ENCODE data around the gene EIF4E2. TPM values are rescaled to one million over a fixed set of nuclear protein-coding genes. Genes with fewer than 3 reads are reported as not detected.

EIF4E2 gene
- polyA plus RNA-seq, 3 donors from 2014 or later, result 60.5 to 82.0 (median 80.3) TPM

DNA sequence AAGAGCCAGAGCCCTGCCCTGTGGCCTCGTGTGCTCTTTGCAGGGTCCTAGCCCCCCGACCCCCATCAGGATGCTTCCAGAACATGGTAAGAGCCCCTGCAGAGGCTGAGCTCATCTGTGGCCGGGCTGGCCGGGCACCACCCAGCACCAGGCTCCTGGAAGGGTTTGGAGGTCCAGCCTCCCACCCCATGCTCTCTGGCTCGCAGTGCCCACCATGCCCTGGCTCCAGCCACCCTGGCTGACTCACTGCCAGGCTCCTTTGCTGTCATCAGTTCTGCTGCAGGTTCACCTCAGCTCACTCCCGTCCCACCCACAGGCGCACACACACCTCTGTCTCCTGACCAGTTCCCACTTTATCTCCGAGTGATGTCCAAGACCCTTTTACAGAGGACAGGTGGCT is 37.5 kb downstream of the EIF4E2 start:
- DNase-seq, result no peak
- Mint-ChIP-seq H3K4me1 (no peaks in the 10 kb centered on the region), H3K9me3 (no peaks in the 10 kb centered on the region), H3K27ac (no peak overlapping the region), H3K36me3 (peaks cover 0 to 10% (median 5%) of the 10 kb centered on the region in 3 donors), H3K27me3 (ENCODE audit: low read depth in 3 of 3) (peaks cover 0 to 3% (median 2%) of the 10 kb centered on the region in 3 donors), H3K4me3 (no peak overlapping the region)

- peaks cover 0 to 6% (median 5%) of the 10 kb centered on the region in 3 donors for H3K36me3 Mint-ChIP-seq
- DNase-seq, result no peak
- no peaks in the 10 kb centered on the region for H3K9me3 Mint-ChIP-seq
- no peaks in the 10 kb centered on the region for H3K4me1 Mint-ChIP-seq
- H3K27me3 Mint-ChIP-seq (ENCODE audit: low read depth in 3 of 3), result peaks cover 0 to 3% (median 2%) of the 10 kb centered on the region in 3 donors
- H3K27ac Mint-ChIP-seq, result no peak overlapping the region
- H3K4me3 Mint-ChIP-seq, result no peak overlapping the region
These were observed 38.4 kb downstream of the EIF4E2 start for GRCh38 chr2:232588680-232589585.

DNA sequence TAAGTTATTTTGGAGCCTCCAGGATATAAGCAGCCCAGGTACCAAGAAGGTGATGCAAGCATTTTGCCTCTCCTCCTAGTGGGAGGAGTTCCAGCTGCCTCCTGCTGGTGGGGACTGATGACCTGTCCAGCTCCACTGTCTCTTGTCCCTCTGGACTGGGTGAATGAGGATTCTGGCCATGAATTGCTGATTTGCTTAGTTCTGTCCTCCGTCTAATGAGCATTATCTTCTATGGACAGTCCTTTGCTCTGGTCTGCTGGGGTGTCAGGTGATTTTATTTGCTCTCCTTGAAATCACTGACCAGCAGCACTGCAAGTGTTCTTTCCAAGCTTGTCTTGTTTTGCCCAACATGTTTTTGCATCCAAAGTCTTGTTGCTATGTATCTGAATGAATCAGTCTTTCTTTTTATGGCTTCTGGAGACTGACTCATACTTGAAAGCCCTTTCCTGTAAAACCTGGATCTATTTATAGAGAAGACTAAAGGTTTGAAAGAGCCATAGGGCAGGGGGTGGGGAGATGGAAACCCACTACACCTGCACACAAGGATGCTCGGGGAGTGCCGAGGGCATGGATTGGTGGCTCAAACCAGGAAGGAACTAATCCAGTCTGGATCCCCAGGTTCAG is 42.4 kb downstream of the EIF4E2 start:
- Mint-ChIP-seq H3K4me3 (no peak overlapping the region), H3K27me3 (ENCODE audit: low read depth in 3 of 3) (peaks cover 0 to 5% (median 1%) of the 10 kb centered on the region in 3 donors), H3K27ac (no peak overlapping the region), H3K9me3 (no peaks in the 10 kb centered on the region), H3K36me3 (peaks cover 0 to 9% (median 6%) of the 10 kb centered on the region in 3 donors), H3K4me1 (no peaks in the 10 kb centered on the region)
- DNase-seq, result no peak

- H3K36me3 Mint-ChIP-seq, result peaks cover 0 to 9% (median 3%) of the 10 kb centered on the region in 3 donors
- no peak overlapping the region for H3K27ac Mint-ChIP-seq
- H3K4me1 Mint-ChIP-seq, result no peaks in the 10 kb centered on the region
- H3K27me3 Mint-ChIP-seq (ENCODE audit: low read depth in 3 of 3), result peaks cover 0 to 5% (median 1%) of the 10 kb centered on the region in 3 donors
- H3K9me3 Mint-ChIP-seq, result no peaks in the 10 kb centered on the region
- no peak for DNase-seq
- no peak overlapping the region for H3K4me3 Mint-ChIP-seq
These were observed 43.5 kb downstream of the EIF4E2 start for GRCh38 chr2:232593982-232594381.

GRCh38 chr2:232597362-232598079 is 47.0 kb downstream of the EIF4E2 start:
- H3K27ac Mint-ChIP-seq, result no peak overlapping the region
- H3K4me3 Mint-ChIP-seq, result no peak overlapping the region
- DNase-seq, result no peak
- no peaks in the 10 kb centered on the region for H3K4me1 Mint-ChIP-seq
- H3K27me3 Mint-ChIP-seq (ENCODE audit: low read depth in 3 of 3), result peaks cover 0 to 2% (median 0%) of the 10 kb centered on the region in 3 donors
- no peaks in the 10 kb centered on the region for H3K9me3 Mint-ChIP-seq
- H3K36me3 Mint-ChIP-seq, result peaks cover 0 to 9% (median 0%) of the 10 kb centered on the region in 3 donors

DNA sequence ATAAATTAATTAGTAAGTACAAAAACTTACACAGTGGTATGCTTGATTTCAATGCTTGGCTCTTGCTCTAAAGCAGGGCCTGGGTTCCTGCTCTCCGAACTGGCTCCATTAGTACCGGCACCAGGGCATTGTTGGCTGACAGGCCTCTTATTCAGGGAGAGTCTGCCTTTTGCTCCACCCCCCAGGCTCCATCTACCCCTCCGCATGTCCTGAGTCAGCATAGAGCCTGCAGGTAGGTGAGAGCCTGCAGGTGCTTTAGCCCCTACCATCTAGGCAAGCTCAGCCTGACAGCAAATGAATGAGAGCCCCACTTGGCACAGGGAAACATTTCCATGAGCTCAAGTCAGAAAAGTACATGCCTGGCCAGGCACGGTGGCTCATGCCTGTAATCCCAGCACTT is 47.8 kb downstream of the EIF4E2 start:
- peaks cover 0 to 9% (median 0%) of the 10 kb centered on the region in 3 donors for H3K36me3 Mint-ChIP-seq
- H3K9me3 Mint-ChIP-seq, result no peaks in the 10 kb centered on the region
- DNase-seq, result no peak
- H3K27me3 Mint-ChIP-seq (ENCODE audit: low read depth in 3 of 3), result peaks cover 0 to 2% (median 0%) of the 10 kb centered on the region in 3 donors
- H3K4me1 Mint-ChIP-seq, result no peaks in the 10 kb centered on the region
- no peak overlapping the region for H3K4me3 Mint-ChIP-seq
- no peak overlapping the region for H3K27ac Mint-ChIP-seq

DNA sequence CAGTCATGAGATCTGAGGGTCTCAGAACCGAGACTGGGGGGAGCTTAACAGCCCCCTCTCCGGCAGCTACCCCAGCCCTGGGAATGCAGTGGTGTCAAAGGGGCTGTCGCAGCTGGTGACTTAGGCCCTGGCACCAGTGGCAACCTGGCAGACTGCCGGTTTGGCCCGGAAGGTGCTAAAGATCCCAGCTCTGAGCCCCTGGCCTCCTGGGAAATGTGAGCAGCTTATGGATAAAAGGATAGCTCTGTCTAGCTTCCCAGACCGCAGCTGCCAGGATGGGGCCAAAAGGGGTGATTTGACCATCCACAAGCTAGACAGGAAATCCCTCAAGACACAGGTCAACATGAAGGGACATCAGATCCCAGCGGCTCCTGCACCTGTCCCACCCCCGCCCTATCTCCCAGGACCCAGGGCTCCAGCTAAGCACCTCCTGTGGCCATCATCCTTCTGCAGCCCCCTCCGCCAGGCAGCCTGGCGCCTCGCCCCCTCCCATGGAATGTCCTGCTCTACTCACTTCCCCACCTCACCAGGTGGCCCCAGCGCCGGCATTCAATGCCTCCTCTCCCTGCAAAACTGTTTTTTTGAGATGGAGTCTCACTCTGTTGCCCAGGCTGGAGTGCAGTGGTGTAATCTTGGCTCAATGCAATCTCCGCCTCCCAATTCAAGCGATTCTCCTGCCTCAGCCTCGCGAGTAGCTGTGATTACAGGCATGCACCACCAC is 49.7 kb downstream of the EIF4E2 start:
- H3K27ac Mint-ChIP-seq, result no peak overlapping the region
- peaks cover 0 to 2% (median 2%) of the 10 kb centered on the region in 3 donors for H3K27me3 Mint-ChIP-seq (ENCODE audit: low read depth in 3 of 3)
- no peaks in the 10 kb centered on the region for H3K9me3 Mint-ChIP-seq
- no peaks in the 10 kb centered on the region for H3K4me1 Mint-ChIP-seq
- DNase-seq, result no peak
- H3K4me3 Mint-ChIP-seq, result no peak overlapping the region
- peaks cover 0 to 5% (median 0%) of the 10 kb centered on the region in 3 donors for H3K36me3 Mint-ChIP-seq

- no peak overlapping the region for H3K27ac Mint-ChIP-seq
- DNase-seq, result no peak
- no peaks in the 10 kb centered on the region for H3K9me3 Mint-ChIP-seq
- no peaks in the 10 kb centered on the region for H3K36me3 Mint-ChIP-seq
- H3K4me1 Mint-ChIP-seq, result peaks cover 8 to 9% of the 10 kb centered on the region in 2 donors
- H3K27me3 Mint-ChIP-seq (ENCODE audit: low read depth in 3 of 3), result peaks cover 2 to 11% (median 5%) of the 10 kb centered on the region in 3 donors
- no peak overlapping the region for H3K4me3 Mint-ChIP-seq
These were observed 52.8 kb downstream of the EIF4E2 start for GRCh38 chr2:232603283-232603682.

- Mint-ChIP-seq H3K36me3 (no peaks in the 10 kb centered on the region), H3K4me1 (peaks cover 8 to 9% of the 10 kb centered on the region in 2 donors), H3K27me3 (ENCODE audit: low read depth in 3 of 3) (peaks cover 2 to 12% (median 5%) of the 10 kb centered on the region in 3 donors), H3K27ac (no peak overlapping the region), H3K4me3 (peak overlapping the region in 1 of 5 donors; percentile 15), H3K9me3 (no peaks in the 10 kb centered on the region)
- no peak for DNase-seq
These were observed 54.0 kb downstream of the EIF4E2 start for GRCh38 chr2:232604535-232604934.

DNA sequence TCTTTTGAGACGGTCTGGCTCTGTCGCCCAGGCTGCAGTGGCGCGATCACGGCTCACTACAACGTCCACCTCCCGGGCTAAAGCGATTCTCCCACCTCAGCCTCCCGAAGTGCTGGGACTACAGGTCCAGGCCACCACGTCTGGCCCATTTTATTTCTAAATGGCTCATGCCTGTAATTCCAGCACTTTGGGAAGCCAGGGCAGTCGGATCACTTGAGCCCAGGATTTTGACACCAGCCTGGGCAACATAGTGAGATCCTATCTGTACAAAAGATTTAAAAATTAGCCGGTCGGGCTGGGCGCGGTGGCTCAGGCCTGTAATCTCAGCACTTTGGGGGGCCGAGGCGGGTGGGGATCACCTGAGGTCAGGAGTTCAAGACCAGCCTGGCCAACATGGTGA is 56.5 kb downstream of the EIF4E2 start:
- Mint-ChIP-seq H3K36me3 (no peaks in the 10 kb centered on the region), H3K4me1 (peaks cover 8 to 9% of the 10 kb centered on the region in 2 donors), H3K9me3 (no peaks in the 10 kb centered on the region), H3K27ac (no peak overlapping the region), H3K27me3 (ENCODE audit: low read depth in 3 of 3) (peaks cover 2 to 12% (median 5%) of the 10 kb centered on the region in 3 donors), H3K4me3 (no peak overlapping the region)
- no peak for DNase-seq

GRCh38 chr2:232609607-232610006 is 59.1 kb downstream of the EIF4E2 start:
- DNase-seq, result no peak

DNA sequence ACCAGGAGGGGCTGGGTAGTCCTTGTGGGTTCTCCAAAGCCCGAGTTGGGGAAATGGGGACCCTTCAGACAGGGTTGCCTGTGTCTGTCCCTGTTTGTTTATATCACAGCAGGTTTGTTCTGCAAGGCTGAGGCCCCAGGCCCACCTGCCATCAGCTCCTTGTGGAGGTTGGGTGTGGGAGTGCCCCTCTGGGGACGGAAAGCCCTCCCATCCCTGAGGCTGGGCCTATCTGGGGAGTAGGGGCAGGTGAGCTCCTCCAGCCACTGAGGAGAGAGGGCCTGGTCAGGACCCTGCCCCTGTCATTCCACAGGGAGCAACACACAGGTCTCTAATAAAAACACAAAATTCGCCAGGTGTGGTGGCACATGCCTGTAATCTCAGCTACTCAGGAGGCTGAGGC is 59.6 kb downstream of the EIF4E2 start:
- Mint-ChIP-seq H3K27ac (no peak overlapping the region), H3K4me1 (peaks cover 8 to 9% of the 10 kb centered on the region in 2 donors), H3K27me3 (ENCODE audit: low read depth in 3 of 3) (peaks cover 2 to 12% (median 5%) of the 10 kb centered on the region in 3 donors), H3K36me3 (no peaks in the 10 kb centered on the region), H3K9me3 (no peaks in the 10 kb centered on the region), H3K4me3 (no peak overlapping the region)
- no peak for DNase-seq

More at GRCh38 chr2:232609607-232610006, 59.1 kb downstream of the EIF4E2 start:
- no peak overlapping the region for H3K4me3 Mint-ChIP-seq
- no peak overlapping the region for H3K27ac Mint-ChIP-seq
- no peaks in the 10 kb centered on the region for H3K36me3 Mint-ChIP-seq
- peaks cover 2 to 12% (median 5%) of the 10 kb centered on the region in 3 donors for H3K27me3 Mint-ChIP-seq (ENCODE audit: low read depth in 3 of 3)
- H3K9me3 Mint-ChIP-seq, result no peaks in the 10 kb centered on the region
- H3K4me1 Mint-ChIP-seq, result peaks cover 8 to 9% of the 10 kb centered on the region in 2 donors

- Mint-ChIP-seq H3K27ac (no peak overlapping the region), H3K4me3 (no peak overlapping the region), H3K9me3 (no peaks in the 10 kb centered on the region), H3K4me1 (peaks cover 3 to 4% of the 10 kb centered on the region in 2 donors), H3K36me3 (no peaks in the 10 kb centered on the region), H3K27me3 (ENCODE audit: low read depth in 3 of 3) (peaks cover under 1 to 7% (median 1%) of the 10 kb centered on the region in 3 donors)
- DNase-seq, result no peak
These were observed 60.6 kb downstream of the EIF4E2 start for GRCh38 chr2:232611061-232611460.
